HG03060 (cell line): ENCODE measurements around the gene RBMS3.
A peak's percentile ranks its signal among the peaks of the same experiment; 100 is the strongest.
"Not testable (repeated sequence)": the region's sequence is repeated elsewhere in the genome, so short reads cannot be mapped to it uniquely, and the experiment has no call there.

Source experiments
- ATAC-seq: cut with Tn5 transposase; IDR thresholded peaks from one replicate; pipeline ENCODE4 v1.9.1; 2021; ENCODE audit warnings: low read depth, moderate number of reproducible peaks; ENCODE audit not compliant: unreplicated experiment

The RBMS3 gene

DNA sequence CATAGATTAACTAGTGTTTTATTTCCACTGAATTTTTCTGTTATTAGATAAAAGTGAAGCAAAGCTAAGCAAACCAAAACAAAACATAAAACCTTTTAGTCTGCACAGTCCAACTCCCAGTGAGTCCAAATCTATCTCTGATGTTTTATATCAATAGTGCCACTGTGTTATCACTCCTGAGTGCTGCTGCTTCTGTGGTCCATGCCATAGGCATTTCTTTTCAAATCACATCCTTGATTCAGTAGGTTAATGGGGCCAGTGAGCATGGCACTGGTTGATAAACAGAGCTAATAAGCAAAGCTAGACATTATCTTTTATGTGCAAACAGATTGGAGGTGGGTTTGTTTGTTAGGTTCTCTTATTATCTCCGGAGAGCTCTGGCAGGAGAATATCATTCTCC lies 30.0 kb downstream of the RBMS3 start:
- ATAC-seq: no peak

DNA sequence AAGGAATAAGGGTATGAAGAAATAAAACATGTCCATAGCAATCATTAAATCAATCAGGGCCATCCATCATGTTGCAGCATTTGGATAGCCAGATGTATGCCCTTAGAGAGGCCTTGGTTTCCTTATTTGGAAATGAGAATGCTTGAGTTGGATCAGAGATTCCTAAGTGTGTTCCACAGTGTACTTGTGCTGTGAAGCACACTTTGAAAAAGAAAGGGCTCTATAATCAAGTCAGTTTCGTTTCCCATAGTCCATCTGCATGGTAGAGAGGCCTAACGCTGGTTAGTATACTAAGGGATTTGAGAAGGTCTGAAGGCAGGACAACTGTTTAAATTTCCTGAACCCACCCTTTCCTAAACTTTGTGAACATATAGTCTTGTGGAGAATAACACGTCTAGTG lies 30.9 kb downstream of the RBMS3 start:
- no peak for ATAC-seq

DNA sequence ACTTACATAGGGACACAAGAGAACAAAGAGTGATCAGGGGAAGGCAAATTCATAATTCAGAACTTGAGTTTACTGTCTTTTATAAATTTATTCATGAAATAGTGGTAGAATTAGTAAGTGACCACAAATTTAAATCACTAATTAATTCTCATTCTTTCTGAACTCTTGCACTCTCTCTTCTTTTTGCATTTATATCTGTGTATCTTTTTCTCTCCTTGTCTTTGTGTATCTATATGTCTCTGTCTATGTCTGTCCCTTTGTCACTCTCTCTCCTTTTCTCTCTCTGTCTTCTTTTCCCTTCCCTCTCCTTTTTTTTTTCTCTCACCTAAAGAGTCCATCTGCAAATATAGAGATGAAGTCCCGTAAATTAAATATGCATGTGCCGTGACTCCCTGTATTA lies 31.5 kb downstream of the RBMS3 start:
- ATAC-seq: no peak

DNA sequence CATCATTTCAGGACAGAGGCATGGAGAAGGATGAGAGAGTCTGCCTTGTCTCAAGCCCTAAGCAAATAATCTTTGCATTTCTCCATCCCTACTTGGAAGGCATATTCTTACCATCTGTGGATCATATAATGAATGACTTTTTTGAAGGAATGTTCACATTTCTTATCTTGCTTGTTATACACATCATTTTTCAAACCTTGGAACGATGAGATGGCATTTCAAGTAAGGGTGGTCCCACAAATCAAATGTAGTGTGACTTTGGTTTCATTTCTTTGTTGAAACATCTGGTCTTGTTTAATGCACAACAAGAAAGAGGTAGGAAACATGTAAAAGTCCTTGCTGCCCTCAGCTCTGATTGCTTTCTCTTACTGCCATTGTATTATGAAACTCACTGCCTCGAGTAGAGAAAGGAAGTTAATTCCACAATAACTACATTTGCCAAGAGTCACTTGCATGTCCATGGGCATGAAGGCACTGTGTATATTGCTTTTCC lies 32.1 kb downstream of the RBMS3 start:
- no peak for ATAC-seq

DNA sequence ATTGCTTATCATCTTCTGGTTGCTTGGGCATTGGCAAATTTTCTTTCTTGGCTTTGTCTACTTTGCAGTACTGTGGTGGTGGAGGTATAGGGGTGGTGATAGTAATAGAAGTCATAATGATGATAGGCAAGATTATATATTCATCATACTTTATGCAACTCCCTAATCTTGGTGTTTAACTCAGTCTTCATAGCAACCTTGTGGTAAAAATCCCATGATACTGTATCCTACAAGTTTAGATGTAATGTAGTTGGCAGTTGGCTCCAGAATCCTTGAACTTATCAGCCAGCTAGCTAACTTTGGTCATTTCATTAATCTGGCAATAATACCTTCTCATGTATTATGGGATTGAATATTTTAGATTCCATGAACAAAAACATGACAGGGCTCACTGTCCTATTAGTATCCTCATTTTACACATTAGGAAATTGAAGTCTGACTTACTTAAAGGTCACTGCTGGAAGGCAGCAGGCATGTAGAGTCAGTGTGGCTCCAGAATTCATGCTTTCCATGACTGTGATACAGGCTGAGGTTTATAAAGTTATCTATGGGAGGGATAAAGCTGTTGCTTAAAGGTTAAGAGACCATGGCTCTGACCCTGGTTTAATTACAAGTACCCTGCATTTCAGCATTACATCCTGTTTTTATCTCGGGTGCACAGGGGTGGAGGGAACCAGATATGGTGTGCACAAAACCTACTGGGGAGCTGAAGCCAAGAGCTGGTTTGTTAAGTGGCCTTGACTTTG lies 33.3 kb downstream of the RBMS3 start:
- ATAC-seq: no peak

DNA sequence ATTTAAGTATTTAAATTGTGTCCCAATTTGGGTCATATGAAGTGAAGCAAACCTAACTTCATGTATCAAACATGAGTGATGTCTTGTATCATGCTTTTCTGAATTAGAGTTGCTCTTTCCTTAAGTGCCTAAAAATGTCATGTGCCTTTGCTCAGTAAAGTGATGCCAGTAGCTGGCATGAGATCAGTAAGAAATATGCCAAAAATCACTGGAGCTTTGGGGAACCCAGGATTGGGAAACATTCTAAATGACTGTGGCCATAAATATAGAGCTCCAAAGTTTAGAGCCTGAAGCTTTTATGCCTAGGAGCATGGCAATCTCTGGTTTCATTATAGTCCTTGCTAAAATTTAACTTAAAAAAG lies 33.8 kb downstream of the RBMS3 start:
- ATAC-seq: no peak

DNA sequence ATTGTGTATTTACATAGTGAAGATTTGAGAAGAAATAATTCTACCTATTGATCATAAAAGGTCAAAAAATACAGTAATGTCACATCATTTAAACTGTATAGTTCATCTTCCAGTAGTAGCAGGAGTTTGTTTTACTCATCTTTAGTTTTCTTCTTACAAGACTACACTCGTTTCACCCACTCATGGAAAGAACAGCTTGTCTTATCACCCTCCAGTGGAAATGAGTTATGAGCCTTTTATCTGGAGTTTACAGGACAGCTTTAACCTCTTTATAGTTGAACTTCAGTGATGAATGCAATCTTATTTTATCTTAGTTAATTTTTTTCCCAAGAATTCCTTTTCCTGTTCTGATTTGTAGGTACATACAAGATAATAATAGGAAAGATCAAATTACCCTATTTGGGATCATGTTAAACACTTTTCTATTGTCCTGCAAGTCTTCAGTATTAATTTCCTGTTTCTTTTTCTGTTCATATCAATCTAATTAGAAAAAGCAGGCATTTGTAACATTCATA lies 36.8 kb downstream of the RBMS3 start:
- ATAC-seq: no peak

DNA sequence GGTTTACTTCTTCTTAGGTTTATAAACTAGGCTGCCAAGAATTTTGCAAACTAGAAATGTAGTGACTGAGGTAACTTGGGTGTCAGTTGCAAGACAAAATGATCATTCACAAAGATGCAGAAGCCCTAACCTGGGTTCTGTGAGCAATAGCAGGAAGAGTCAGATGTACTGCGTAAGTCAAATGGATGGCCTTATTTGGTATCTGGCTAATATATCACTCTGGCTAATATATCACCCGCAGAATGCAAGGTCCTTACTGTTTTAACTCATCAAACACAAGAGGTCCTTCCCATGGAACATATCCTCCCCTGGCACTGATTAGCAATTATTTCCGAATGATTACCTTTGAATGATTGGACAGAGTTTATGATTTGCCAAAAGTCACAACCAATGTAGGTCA lies 37.4 kb downstream of the RBMS3 start:
- ATAC-seq: no peak

DNA sequence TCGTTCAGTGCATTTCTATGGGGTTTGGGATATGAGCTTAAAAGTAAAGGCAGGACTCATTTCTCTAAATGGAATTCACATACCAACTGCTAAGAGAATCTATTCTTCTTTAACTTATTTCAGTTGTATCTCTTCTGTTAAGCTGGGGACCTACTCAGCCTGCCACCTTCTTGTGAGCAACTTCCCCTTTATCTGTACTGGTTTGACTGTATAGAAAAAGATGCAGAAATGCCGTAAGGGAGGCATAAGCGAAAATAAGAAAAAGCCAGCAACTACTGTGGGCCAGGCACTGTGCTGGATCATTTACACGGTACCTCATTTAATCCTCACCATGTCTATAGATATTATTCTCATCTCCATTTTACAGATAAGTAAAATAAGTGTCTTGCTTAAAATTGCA lies 38.4 kb downstream of the RBMS3 start:
- ATAC-seq: peak; percentile 42

DNA sequence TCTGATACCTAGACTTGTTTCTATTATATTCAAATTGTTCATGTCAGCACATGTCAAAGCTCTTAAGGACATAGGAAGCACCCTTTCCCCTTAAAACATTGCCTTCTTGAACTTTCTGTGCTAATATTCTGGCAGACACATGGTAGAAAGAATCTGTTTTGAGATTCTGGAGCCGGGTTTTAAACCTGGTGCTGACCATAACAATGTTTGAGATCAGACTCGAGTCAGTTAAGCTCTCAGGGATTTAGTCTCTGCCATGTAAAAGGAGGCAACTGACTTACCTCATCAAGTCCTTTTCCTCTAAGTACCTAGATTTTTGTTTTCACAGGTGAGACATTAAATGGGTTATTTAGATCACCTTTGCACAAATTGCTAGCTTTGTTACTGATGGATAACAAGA lies 38.9 kb downstream of the RBMS3 start:
- no peak for ATAC-seq

DNA sequence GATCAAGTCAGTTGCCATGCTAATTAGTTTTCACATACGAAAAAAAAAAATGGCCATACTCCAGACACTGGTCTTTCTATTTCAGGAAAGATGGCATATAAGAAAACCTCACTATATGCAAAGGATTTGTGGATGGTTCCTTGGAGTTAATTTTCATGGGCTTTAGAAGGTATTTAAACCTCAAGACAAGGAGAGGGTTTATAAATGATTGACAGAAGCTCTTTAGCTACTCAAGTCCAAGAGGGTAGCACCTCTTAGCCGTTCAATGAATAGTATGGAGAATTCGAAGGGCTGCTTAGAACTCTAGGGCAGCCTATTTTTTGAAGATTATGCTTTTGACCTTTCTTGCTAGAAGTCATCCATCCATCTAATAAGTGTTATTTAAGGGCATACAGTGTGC lies 41.7 kb downstream of the RBMS3 start:
- ATAC-seq: no peak

DNA sequence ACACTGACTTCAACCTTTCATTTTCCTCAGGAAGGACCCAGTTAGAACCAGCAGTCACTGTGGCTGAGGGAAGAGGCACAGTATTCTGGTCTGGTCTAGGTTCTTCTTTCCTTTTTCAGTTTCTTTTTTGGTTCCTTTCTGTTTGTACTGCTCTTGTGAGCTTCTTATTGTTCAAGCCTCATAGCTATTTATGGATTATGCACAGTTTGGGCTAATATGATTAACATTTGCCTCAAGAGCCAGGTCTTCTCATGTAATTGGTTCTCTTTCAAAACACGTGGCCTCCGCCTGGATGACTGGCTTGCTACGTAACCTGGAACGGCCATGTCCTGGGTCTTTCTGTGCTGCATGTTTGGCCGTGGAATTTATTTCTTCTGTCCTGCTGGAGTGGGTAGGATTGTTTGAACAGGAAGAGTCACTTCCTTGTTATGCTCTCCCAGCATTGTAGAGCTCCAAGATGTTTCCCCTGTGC lies 43.3 kb downstream of the RBMS3 start:
- ATAC-seq: peak; percentile 97

DNA sequence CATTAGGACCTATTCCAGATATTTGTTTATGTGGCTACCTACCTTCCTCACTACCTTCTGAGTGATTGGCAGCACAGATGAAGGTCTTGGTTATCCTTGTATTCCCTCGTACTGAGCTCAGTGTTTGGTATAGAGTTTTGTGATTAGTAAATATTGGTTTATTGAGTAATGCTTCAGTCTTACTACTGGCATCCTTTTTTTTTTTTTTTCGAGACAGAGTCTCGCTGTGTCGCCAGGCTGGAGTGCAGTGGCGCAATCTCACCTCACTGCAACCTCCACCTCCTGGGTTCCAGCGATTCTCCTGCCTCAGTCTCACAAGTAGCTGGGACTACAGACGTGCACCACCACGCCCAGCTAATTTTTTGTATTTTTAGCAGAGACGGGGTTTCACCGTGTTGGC lies 45.7 kb downstream of the RBMS3 start:
- not testable (repeated sequence) for ATAC-seq

DNA sequence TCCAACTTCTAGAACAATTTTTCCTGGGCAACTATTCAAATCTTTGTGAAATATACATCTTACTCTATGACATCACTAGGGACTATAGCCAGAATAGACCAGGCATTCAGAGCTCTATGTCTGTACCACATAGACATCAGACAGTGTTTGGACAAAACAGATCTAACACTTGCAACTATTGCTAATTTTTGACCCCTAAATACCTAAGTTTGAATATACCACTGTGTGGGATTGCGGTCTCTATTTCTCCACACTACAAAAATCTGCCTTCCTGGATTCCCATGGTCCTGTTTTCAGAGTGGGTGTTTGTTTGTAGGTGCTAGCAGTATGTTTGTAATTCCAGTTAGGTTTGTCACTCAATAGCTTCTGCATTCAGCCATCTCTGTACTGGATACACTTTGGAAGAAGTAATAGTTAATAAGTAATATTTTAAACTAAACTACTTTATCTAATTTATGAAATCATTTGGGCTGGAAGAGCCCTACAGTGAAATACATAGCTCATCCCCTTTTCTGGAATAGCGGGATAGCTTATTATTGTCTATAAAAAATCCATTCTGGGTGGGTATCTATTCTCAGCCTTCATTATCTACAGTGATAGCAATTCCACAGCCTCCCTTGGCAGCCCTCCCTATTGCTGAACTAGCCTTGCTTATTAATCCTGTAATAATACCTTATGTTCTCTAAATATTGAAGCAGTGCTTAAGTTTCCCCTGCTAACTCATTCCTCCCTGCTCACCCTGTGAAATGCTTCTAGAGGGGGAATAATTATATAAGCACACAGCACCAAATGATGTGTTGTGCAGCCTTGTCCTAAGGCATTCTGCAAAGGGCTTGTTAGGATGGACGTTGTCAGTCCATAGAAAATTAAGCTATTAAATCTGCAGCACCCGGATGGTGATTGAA lies 49.4 kb downstream of the RBMS3 start:
- ATAC-seq: no peak

DNA sequence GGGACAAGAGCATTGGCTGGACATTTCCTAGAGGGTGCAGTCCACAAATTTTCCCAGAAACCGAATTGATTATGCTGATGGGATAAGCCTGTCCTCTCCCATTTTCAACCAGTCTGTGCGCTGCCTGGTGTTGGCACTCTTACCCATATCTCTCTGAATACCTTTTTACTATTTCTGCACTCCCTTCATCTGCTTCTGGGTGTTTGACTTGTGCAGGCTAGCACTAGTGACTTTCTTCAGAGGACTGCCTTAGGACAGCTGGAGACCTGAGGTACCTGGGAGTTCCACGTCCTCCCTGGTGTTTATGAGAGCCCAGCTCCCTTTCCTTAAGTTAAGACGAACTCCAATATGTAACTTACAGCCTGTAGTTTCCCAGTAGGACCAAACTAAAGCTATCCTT lies 50.2 kb downstream of the RBMS3 start:
- no peak for ATAC-seq

DNA sequence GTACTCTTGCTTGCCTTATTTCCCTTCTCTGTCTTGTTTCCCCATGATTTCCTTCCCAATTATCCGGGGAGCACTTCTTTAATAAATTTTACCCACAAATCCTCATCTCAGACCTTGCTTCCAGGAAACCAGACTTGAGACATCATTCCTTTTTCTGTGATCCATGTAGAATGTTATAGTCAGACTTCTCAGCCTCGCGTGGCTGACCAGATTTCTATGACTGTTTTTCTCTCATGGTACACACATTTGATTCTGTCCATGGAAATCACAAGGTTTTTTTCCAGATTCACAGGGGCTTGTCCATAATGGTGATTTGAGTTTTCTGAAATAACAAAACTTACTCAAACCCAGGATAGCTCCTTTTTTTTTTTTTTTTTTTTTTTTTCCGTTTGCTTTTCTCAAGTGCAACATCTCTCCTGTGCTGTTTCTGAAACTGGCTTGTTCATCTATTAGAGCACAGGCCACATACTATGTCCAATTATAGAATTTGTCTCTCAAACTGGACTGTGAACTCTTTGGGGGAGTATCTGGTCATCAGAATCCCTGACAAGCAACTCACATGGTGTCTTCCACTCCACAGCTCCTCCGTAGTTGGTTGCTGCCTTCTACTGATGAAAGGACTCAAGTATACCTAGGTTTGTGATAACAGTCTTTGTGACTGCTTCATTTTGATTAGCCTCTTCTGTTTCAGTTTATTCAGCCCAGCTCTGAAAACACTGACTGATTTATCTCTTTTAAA lies 50.8 kb downstream of the RBMS3 start:
- no peak for ATAC-seq

DNA sequence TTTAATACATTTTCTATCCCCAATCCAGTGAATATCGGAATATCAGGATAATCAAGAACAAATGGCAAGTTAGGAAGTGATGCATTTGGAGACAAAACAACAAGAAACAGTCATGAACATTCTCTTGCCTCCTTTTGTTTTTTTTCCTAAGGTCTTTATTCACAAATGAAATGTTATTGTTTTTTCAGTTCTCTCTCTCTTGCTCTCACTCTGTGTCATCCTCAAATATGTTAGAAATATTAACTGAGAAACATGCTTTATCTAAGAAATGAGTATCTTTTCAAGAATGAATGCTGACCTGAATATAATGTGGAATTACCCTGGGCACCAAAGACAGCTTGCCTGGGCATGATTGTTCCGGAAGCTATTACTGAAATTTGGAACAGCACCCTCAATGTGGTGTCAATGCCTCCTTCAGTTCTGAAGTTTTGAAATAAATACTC lies 51.3 kb downstream of the RBMS3 start:
- ATAC-seq: no peak

DNA sequence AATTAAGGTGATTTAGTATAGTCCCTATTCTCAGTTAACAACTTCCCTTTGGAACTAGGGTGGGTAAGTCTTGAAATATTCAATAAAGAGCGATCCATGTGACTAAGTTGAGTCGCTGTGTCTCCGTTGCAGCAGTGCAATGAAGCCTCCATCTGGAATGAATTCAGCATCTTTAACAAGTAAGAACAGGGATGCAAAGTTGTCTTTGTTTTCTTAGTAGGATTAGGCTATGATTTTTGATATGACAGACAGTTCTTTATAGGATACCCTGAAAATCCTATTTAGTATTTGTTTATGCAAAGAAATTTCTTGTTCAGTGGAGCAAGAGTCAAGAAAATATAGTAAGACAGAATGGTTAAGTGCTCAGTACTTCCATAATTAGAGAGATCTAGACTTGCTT lies 52.7 kb downstream of the RBMS3 start:
- no peak for ATAC-seq

DNA sequence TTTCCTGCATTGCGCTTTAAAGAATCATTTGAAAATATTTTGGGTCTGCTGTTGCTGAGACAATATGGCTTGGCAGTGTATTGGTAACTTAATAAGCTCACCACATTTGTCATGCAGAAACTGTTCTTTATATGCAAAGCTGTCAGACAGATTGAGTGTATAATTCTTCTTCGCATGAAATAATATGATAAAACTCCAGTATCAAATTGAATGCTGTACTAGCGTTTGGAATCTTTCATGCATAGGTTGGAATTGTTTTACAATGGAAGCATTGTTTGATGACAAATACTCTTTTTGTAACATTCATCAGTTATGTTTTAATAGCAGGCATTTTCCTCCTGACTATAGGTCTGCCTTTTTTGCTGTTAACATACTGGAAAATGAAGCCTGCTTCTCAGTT lies 53.8 kb downstream of the RBMS3 start:
- ATAC-seq: no peak

DNA sequence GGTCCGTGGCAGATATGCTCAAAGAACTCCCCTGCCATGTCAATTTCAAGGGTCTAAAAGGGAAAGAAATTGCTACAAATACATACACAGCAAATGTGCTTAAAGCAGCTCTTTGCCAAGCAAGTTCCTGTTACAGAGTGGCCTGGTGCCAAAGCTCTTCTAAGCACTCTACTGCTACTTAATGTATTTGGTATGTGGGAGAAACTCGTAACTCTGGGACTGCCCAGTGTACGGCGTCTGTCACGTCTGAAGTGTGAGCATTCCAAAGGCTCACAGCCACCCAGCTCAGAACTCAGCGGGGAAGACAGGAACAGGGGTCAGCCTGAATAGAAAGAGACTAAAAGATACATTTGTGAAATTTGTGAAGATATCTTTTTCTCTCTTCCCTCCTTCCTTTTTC lies 54.6 kb downstream of the RBMS3 start:
- no peak for ATAC-seq

DNA sequence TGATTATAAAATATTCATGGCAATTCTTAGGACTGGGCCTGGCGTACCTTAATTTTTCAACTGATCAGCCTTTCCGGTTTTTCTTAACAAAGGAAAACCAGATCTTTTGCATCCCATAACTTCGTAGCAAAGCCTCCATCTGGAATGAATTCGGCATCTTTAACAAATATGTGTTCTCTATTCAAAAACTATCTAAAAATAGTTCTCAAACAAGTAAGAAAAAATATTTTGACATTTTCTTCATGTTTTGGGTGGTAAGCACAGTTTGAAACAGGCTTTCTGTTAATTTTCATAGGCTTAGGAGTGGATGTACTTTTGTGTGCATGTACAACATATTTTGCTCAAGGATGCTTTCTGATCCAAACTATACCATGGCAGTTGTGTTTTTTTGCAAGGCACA lies 55.1 kb downstream of the RBMS3 start:
- no peak for ATAC-seq
